MM.1S (cell line): ENCODE results near the gene PRM1.
A peak's percentile ranks its signal among the peaks of the same experiment; 100 is the strongest.

Experiments used
- DNase-seq: peaks from one replicate; pipeline ENCODE4 v3.0.0-alpha.2; 2015
- H2AFZ ChIP-seq: fragments of 300-600 bp; sonication (generic); 2 replicates; pipeline ENCODE4 v1.6.0; 2016; ENCODE audit warnings: antibody characterized with exemption, low read length
- H3F3A ChIP-seq: fragments of 300-600 bp; sonication (generic); 2 replicates; pipeline ENCODE4 v1.6.1; 2016; ENCODE audit warnings: mild to moderate bottlenecking, antibody characterized with exemption, low read length, moderate library complexity, mixed read lengths; ENCODE audit not compliant: insufficient read depth
- H3K27ac ChIP-seq: fragments of 300-600 bp; sonication (generic); 2 replicates; pipeline ENCODE4 v1.5.1; 2016; ENCODE audit warnings: mild to moderate bottlenecking, low read length
- H3K27me3 ChIP-seq: fragments of 300-600 bp; sonication (generic); replicated peaks from 2 replicates; pipeline ENCODE4 v1.6.0; 2016; ENCODE audit warnings: low read length; ENCODE audit not compliant: insufficient read depth
- H3K36me3 ChIP-seq: fragments of 300-600 bp; sonication (generic); replicated peaks from 2 replicates; pipeline ENCODE4 v1.6.1; 2016; ENCODE audit warnings: mild to moderate bottlenecking, low read length, mixed read lengths; ENCODE audit not compliant: insufficient read depth
- H3K4me1 ChIP-seq: fragments of 300-600 bp; sonication (generic); 2 replicates; pipeline ENCODE4 v1.6.1; 2016; ENCODE audit warnings: low read length, mixed read lengths
- H3K4me2 ChIP-seq: fragments of 300-600 bp; sonication (generic); 2 replicates; pipeline ENCODE4 v1.6.0; 2016; ENCODE audit warnings: low read depth, low read length
- H3K4me3 ChIP-seq: fragments of 300-600 bp; sonication (generic); 2 replicates; pipeline ENCODE4 v1.5.1; 2016; ENCODE audit warnings: low read length, mixed read lengths
- H3K79me2 ChIP-seq: fragments of 300-600 bp; sonication (generic); 2 replicates; pipeline ENCODE4 v1.6.1; 2016; ENCODE audit warnings: mixed run types, low read length, mixed read lengths
- H3K9ac ChIP-seq: fragments of 300-600 bp; sonication (generic); 2 replicates; pipeline ENCODE4 v1.6.1; 2016; ENCODE audit warnings: low read length, mixed read lengths
- H3K9me2 ChIP-seq: fragments of 300-600 bp; sonication (generic); replicated peaks from 2 replicates; pipeline ENCODE4 v1.6.1; 2016; ENCODE audit warnings: mild to moderate bottlenecking, low read length, mixed read lengths; ENCODE audit not compliant: insufficient read depth
- H3K9me3 ChIP-seq: fragments of 300-600 bp; sonication (generic); replicated peaks from 2 replicates; pipeline ENCODE4 v1.6.1; 2016; ENCODE audit warnings: mild to moderate bottlenecking, low read length, mixed read lengths; ENCODE audit not compliant: insufficient read depth
- H4K20me1 ChIP-seq: fragments of 300-600 bp; sonication (generic); 2 replicates; pipeline ENCODE4 v1.6.1; 2016; ENCODE audit warnings: mild to moderate bottlenecking, low read length, moderate library complexity, mixed read lengths; ENCODE audit not compliant: insufficient read depth
- EZH2 ChIP-seq: fragments of 300-600 bp; sonication (generic); optimal IDR thresholded peaks from 2 replicates; pipeline ENCODE3; 2017; ENCODE audit warnings: low read depth, mild to moderate bottlenecking, antibody characterized with exemption, low read length, mixed read lengths
- EZH2phosphoT487 ChIP-seq: fragments of 300-600 bp; sonication (generic); IDR thresholded peaks from 2 replicates; pipeline ENCODE4 v1.6.1; 2018; ENCODE audit warnings: antibody characterized with exemption, low read length
- TF ChIP-seq, protein P1 (sequence below): fragments of 300-600 bp; sonication (generic); IDR thresholded peaks from 2 replicates; pipeline ENCODE4 v1.5.1; 2016; ENCODE audit warnings: antibody characterized with exemption, low read length, mixed read lengths

The PRM1 gene

DNA sequence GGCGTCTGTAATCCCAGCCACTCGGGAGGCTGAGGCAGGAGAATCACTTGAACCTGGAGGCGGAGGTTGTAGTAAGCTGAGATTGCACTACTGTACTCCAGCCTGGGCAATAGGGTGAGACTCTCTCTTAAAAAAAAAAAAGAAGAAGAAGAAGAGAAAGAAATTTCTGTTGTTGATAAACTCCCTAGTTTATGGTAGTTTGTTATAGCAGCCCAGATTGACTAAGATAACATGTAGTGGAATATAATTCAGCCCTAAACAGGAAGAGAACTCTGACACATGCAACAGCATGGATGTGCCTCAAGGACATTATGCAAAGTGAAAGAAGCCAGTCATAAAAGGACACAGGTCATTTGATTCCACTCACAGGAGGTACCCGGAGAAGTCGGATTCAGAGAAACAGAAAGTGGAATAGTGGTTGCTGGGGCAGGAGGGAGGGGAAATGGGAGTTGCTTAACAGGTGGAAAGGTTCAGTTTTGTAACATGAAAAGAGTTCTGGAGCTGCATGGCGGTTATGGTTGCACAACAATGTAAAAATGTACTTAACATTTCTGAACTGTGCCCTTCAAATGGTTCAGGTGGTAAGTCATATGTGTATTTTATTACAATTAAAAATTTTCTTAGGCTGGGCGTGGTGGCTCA is 26.0 kb upstream of the PRM1 start:
- TF ChIP-seq, protein P1, sequence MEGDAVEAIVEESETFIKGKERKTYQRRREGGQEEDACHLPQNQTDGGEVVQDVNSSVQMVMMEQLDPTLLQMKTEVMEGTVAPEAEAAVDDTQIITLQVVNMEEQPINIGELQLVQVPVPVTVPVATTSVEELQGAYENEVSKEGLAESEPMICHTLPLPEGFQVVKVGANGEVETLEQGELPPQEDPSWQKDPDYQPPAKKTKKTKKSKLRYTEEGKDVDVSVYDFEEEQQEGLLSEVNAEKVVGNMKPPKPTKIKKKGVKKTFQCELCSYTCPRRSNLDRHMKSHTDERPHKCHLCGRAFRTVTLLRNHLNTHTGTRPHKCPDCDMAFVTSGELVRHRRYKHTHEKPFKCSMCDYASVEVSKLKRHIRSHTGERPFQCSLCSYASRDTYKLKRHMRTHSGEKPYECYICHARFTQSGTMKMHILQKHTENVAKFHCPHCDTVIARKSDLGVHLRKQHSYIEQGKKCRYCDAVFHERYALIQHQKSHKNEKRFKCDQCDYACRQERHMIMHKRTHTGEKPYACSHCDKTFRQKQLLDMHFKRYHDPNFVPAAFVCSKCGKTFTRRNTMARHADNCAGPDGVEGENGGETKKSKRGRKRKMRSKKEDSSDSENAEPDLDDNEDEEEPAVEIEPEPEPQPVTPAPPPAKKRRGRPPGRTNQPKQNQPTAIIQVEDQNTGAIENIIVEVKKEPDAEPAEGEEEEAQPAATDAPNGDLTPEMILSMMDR = no peak
- TF ChIP-seq EZH2phosphoT487 = no peak
- no peak for TF ChIP-seq EZH2
- Histone ChIP-seq H3K27me3 (no peaks in the 10 kb centered on the region), H2AFZ (no peak overlapping the region), H3K79me2 (no peaks in the 10 kb centered on the region), H3K9me3 (no peaks in the 10 kb centered on the region), H3K4me2 (no peak overlapping the region), H3K27ac (no peak overlapping the region), H3K9ac (no peak overlapping the region), H3K9me2 (no peaks in the 10 kb centered on the region), H3K4me3 (no peak overlapping the region), H3K4me1 (peaks cover 40% of the 10 kb centered on the region), H3F3A (peaks cover 43% of the 10 kb centered on the region), H4K20me1 (no peaks in the 10 kb centered on the region), H3K36me3 (no peaks in the 10 kb centered on the region)
- no peak for DNase-seq

DNA sequence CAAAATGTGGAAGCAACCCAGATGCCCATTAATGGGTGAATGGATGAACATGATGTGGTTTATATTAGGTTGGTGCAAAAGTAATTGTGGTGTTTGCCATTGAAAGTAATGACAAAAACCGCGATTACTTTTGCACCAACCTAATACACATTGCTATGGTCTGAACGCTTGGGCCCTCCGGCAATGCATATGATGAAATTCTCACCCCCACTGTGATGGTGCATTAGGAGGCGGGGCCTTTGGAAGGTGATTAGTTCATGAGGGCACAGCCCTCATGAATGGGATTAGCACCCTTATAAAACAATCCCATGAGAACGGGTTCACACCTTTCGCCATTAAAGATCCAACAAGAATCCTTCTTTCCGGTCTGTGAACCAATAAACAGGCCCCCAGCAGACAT is 25.3 kb upstream of the PRM1 start:
- no peaks in the 10 kb centered on the region for H3K36me3 ChIP-seq
- H3K9me3 ChIP-seq = no peaks in the 10 kb centered on the region
- no peaks in the 10 kb centered on the region for H3K79me2 ChIP-seq
- H3K4me1 ChIP-seq = peaks cover 35% of the 10 kb centered on the region
- TF ChIP-seq, protein P1 = no peak
- TF ChIP-seq EZH2phosphoT487 = no peak
- no peak for TF ChIP-seq EZH2
- H4K20me1 ChIP-seq = no peaks in the 10 kb centered on the region
- peaks cover 38% of the 10 kb centered on the region for H3F3A ChIP-seq
- no peaks in the 10 kb centered on the region for H3K27me3 ChIP-seq
- H3K9me2 ChIP-seq = no peaks in the 10 kb centered on the region
- no peak overlapping the region for H3K4me3 ChIP-seq
- no peak overlapping the region for H3K27ac ChIP-seq
- no peak overlapping the region for H2AFZ ChIP-seq
- no peak for DNase-seq
- H3K4me2 ChIP-seq = no peak overlapping the region
- no peak overlapping the region for H3K9ac ChIP-seq

- Histone ChIP-seq H3K27me3 (0 out of 2 replicates have a peak, but pooled peaks cover 4% of the 10 kb centered on the region), H3K27ac (peak overlapping the region; percentile 36; the same call in 1 of the 2 replicates), H3F3A (peaks cover 14% of the 10 kb centered on the region; the same call in 1 of the 2 replicates), H2AFZ (no peak overlapping the region), H3K79me2 (no peaks in the 10 kb centered on the region), H3K9me3 (no peaks in the 10 kb centered on the region), H4K20me1 (no peaks in the 10 kb centered on the region), H3K36me3 (no peaks in the 10 kb centered on the region), H3K4me3 (no peak overlapping the region), H3K4me1 (peaks cover 15% of the 10 kb centered on the region), H3K4me2 (no peak overlapping the region), H3K9me2 (no peaks in the 10 kb centered on the region), H3K9ac (no peak overlapping the region; the same call in 1 of the 2 replicates)
- DNase-seq = no peak
- TF ChIP-seq, protein P1 = no peak
Measured at GRCh38 chr16:11303405-11304138, 22.4 kb upstream of the PRM1 start.
